ENCODE measurements around the gene SPINT2.
"Not testable (repeated sequence)": the region's sequence is repeated elsewhere in the genome, so short reads cannot be mapped to it uniquely, and the experiment has no call there.

The SPINT2 gene

DNA sequence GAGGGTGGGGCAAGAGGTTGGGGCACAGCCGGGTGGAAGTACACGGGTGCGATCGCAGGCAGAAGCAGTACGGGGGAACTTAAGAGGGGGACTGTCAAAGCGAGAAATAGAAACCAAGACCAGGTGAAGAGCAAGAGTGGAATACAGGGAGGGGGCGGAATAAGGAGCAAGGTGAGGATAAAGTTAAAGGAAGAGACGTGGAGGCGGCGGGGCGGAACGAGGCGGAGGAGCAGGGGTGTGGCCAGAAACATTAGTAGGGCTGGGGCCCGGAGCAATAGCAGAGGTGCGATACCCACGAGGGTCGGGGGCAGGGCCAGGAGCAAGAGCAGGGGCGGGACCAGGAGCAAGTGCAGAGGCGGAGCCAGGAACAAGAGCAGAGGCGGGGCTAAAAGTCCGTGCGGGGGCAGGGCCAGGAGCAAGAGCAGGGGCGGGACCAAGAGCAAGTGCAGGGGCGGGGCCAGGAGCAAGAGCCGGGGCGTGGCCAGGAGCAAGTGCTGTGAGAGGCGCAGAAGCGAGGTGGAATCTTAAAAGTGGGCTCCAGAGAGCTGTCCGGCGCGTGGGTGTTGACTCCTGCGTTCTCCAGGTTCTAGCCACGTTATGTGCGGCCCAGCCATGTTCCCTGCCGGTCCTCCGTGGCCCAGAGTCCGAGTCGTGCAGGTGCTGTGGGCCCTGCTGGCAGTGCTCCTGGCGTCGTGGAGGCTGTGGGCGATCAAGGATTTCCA lies 72.4 kb downstream of the SPINT2 start:
- H3K27ac Mint-ChIP-seq, result peak overlapping the region; percentile 95
- H3K27me3 Mint-ChIP-seq, result no peaks in the 10 kb centered on the region
- peaks cover 13% of the 10 kb centered on the region for H3K4me1 Mint-ChIP-seq
- H3K36me3 Mint-ChIP-seq, result no peaks in the 10 kb centered on the region
- no peaks in the 10 kb centered on the region for H3K9me3 Mint-ChIP-seq
- H3K4me3 Mint-ChIP-seq, result peak overlapping the region; percentile 94

GRCh38 chr19:38337360-38337653 lies 72.9 kb downstream of the SPINT2 start:
- no peaks in the 10 kb centered on the region for H3K9me3 Mint-ChIP-seq
- H3K4me1 Mint-ChIP-seq, result peaks cover 13% of the 10 kb centered on the region
- peak overlapping the region; percentile 94 for H3K4me3 Mint-ChIP-seq
- H3K27ac Mint-ChIP-seq, result peak overlapping the region; percentile 95
- no peaks in the 10 kb centered on the region for H3K27me3 Mint-ChIP-seq
- H3K36me3 Mint-ChIP-seq, result no peaks in the 10 kb centered on the region

DNA sequence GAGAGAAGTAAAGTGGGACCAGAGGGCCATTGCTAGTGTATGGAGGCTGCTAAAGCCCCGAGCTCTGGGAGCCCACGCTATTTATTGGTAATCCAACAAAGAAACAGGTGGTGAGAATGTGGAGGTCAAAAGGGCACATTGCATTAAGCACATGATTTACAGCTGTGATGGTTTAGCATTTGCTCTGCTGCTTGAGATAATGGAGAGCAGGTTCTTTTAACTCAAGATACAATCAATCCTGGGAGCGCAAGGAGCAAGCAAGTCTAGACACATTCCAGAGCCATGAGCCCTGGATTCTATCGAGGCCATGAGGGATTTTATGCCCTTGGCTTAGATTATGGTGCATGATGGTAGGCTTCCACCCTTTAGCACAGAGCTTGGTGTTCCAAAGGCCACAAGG lies 74.6 kb downstream of the SPINT2 start:
- H3K4me3 Mint-ChIP-seq, H3K27me3 Mint-ChIP-seq, H3K27ac Mint-ChIP-seq, H3K9me3 Mint-ChIP-seq, H3K36me3 Mint-ChIP-seq: not testable (repeated sequence)
- peaks cover 13% of the 10 kb centered on the region for H3K4me1 Mint-ChIP-seq

GRCh38 chr19:38340927-38341326 lies 76.6 kb downstream of the SPINT2 start:
- H3K27me3 Mint-ChIP-seq, result no peaks in the 10 kb centered on the region
- no peak overlapping the region for H3K27ac Mint-ChIP-seq
- no peaks in the 10 kb centered on the region for H3K36me3 Mint-ChIP-seq
- H3K4me1 Mint-ChIP-seq, result peaks cover 13% of the 10 kb centered on the region
- H3K4me3 Mint-ChIP-seq, result no peak overlapping the region
- H3K9me3 Mint-ChIP-seq, result no peaks in the 10 kb centered on the region
